WTC11 (cell line): ENCODE measurements around the gene MDM1. TPM values are rescaled to one million over a fixed set of nuclear protein-coding genes. Genes with fewer than 3 reads are reported as not detected.

Source experiments
- ATAC-seq: fragments of 200-7000 bp; cut with Tn5 transposase; 2 replicates; pipeline ENCODE4 v1.10.0; 2021; ENCODE audit warnings: mild to moderate bottlenecking, moderate library complexity
- CTCF ChIA-PET: fragments of 300-600 bp; sonication (Branson Sonifier 250); formaldehyde crosslinking; loops from one replicate; lab custom pipeline; 2021; ENCODE audit warnings: antibody characterized with exemption; lab: Charles Lee
- POLR2A ChIA-PET: fragments of 350-600 bp; sonication (Branson Sonifier 250); formaldehyde crosslinking; loops from one replicate; lab custom pipeline; 2021; ENCODE audit warnings: antibody characterized with exemption; lab: Charles Lee
- DNase-seq: peaks from one replicate; pipeline ENCODE4 v3.0.0; 2021; ENCODE audit warnings: low spot score
- H3K27ac Mint-ChIP-seq: 2 replicates; pipeline ENCODE4 v1.8.0; 2021; ENCODE audit warnings: mixed read lengths
- H3K27me3 Mint-ChIP-seq: 2 replicates; pipeline ENCODE4 v1.8.0; 2021; ENCODE audit warnings: low read depth, mild to moderate bottlenecking, moderate library complexity, mixed read lengths
- H3K36me3 Mint-ChIP-seq: 2 replicates; pipeline ENCODE4 v1.8.0; 2021; ENCODE audit warnings: mixed read lengths
- H3K4me1 Mint-ChIP-seq: 2 replicates; pipeline ENCODE4 v1.8.0; 2022; ENCODE audit warnings: mixed read lengths
- H3K4me3 Mint-ChIP-seq: 2 replicates; pipeline ENCODE4 v1.8.0; 2021; ENCODE audit warnings: mild to moderate bottlenecking, moderate library complexity, mixed read lengths
- H3K9me3 Mint-ChIP-seq: 2 replicates; pipeline ENCODE4 v1.8.0; 2021; ENCODE audit warnings: mixed read lengths
- CREB1 ChIP-seq: sonication (generic); formaldehyde crosslinking; IDR thresholded peaks from 2 replicates; pipeline ENCODE4 v1.8.0; 2023; ENCODE audit warnings: mild to moderate bottlenecking, missing genetic modification reagents
- EMX1 ChIP-seq: fragments of 250-450 bp; sonication (Bioruptor Pico); IDR thresholded peaks from 2 replicates; pipeline ENCODE4 v1.8.0; 2021; ENCODE audit warnings: mild to moderate bottlenecking
- FOXK1 ChIP-seq: sonication (generic); formaldehyde crosslinking; IDR thresholded peaks from 2 replicates; pipeline ENCODE4 v1.8.0; 2022; ENCODE audit warnings: mild to moderate bottlenecking, moderate library complexity, missing genetic modification reagents
- GABPB1 ChIP-seq: sonication (generic); formaldehyde crosslinking; IDR thresholded peaks from 2 replicates; pipeline ENCODE4 v1.8.1; 2023; ENCODE audit warnings: mild to moderate bottlenecking, missing genetic modification reagents
- HMGA2 ChIP-seq: fragments of 250-450 bp; sonication (Bioruptor Pico); IDR thresholded peaks from 2 replicates; pipeline ENCODE4 v1.4.0; 2021; ENCODE audit warnings: mild to moderate bottlenecking, moderate library complexity
- IRF2 ChIP-seq: sonication (generic); formaldehyde crosslinking; IDR thresholded peaks from 2 replicates; pipeline ENCODE4 v1.8.0; 2022; ENCODE audit warnings: low read depth, missing genetic modification reagents, borderline replicate concordance
- JAZF1 ChIP-seq: fragments of 250-450 bp; sonication (Bioruptor Pico); IDR thresholded peaks from 2 replicates; pipeline ENCODE4 v1.9.0; 2021; ENCODE audit warnings: moderate library complexity, mild to moderate bottlenecking, inconsistent platforms
- NFE2L1 ChIP-seq: sonication (generic); formaldehyde crosslinking; IDR thresholded peaks from 2 replicates; pipeline ENCODE4 v1.8.1; 2023; ENCODE audit warnings: missing genetic modification reagents
- NR1H2 ChIP-seq: sonication (generic); formaldehyde crosslinking; IDR thresholded peaks from 2 replicates; pipeline ENCODE4 v1.9.0; 2021; ENCODE audit warnings: mild to moderate bottlenecking, moderate library complexity, missing genetic modification reagents
- NR3C1 ChIP-seq: sonication (generic); formaldehyde crosslinking; conservative IDR thresholded peaks from 2 replicates; pipeline ENCODE4 v1.8.1; 2023; ENCODE audit warnings: low read depth, mild to moderate bottlenecking, missing genetic modification reagents
- PRRX2 ChIP-seq: fragments of 250-450 bp; sonication (Bioruptor Pico); IDR thresholded peaks from 2 replicates; pipeline ENCODE4 v1.8.0; 2021; ENCODE audit warnings: mild to moderate bottlenecking
- RELA ChIP-seq: sonication (generic); formaldehyde crosslinking; IDR thresholded peaks from 2 replicates; pipeline ENCODE4 v1.8.1; 2022; ENCODE audit warnings: missing genetic modification reagents, mild to moderate bottlenecking, borderline replicate concordance
- TEAD1 ChIP-seq: sonication (generic); formaldehyde crosslinking; IDR thresholded peaks from 2 replicates; pipeline ENCODE4 v1.8.0; 2022; ENCODE audit warnings: mild to moderate bottlenecking, missing genetic modification reagents
- ZNF232 ChIP-seq: sonication (generic); formaldehyde crosslinking; IDR thresholded peaks from 2 replicates; pipeline ENCODE4 v1.8.0; 2022; ENCODE audit warnings: mild to moderate bottlenecking, missing genetic modification reagents
- total RNA-seq: library from RNA; stranded (reverse); gene quantifications from 3 replicates; pipeline ENCODE4 v1.2.3, GENCODE V29; 2021
- TF ChIP-seq, protein P1 (sequence below): sonication (generic); formaldehyde crosslinking; IDR thresholded peaks from 2 replicates; pipeline ENCODE4 v1.8.0; 2023; ENCODE audit warnings: mild to moderate bottlenecking, missing genetic modification reagents
- TF ChIP-seq, protein P2 (sequence below): sonication (generic); formaldehyde crosslinking; IDR thresholded peaks from 2 replicates; pipeline ENCODE4 v1.8.1; 2023; ENCODE audit warnings: mild to moderate bottlenecking, missing genetic modification reagents, moderate library complexity
- TF ChIP-seq, protein P3 (sequence below): fragments of 250-450 bp; sonication (Bioruptor Pico); IDR thresholded peaks from 2 replicates; pipeline ENCODE4 v1.9.0; 2021; ENCODE audit warnings: mild to moderate bottlenecking, borderline replicate concordance
- TF ChIP-seq, protein P4 (sequence below): sonication (generic); formaldehyde crosslinking; IDR thresholded peaks from 2 replicates; pipeline ENCODE4 v1.8.0; 2022; ENCODE audit warnings: mild to moderate bottlenecking, missing genetic modification reagents
- TF ChIP-seq, protein P5 (sequence below): sonication (generic); formaldehyde crosslinking; IDR thresholded peaks from 2 replicates; pipeline ENCODE4 v1.8.0; 2023; ENCODE audit warnings: missing genetic modification reagents
- TF ChIP-seq, protein P6 (sequence below): fragments of 200-600 bp; IDR thresholded peaks from 2 replicates; pipeline ENCODE4 v1.8.0; 2022; ENCODE audit warnings: antibody characterized with exemption
- TF ChIP-seq, protein P7 (sequence below): sonication (generic); formaldehyde crosslinking; IDR thresholded peaks from 2 replicates; pipeline ENCODE4 v1.8.0; 2022; ENCODE audit warnings: mild to moderate bottlenecking, missing genetic modification reagents
- TF ChIP-seq, protein P8 (sequence below): fragments of 250-450 bp; sonication (Bioruptor Pico); IDR thresholded peaks from 2 replicates; pipeline ENCODE4 v1.9.0; 2021; ENCODE audit warnings: mild to moderate bottlenecking

The MDM1 gene
- total RNA-seq, 1 experiment from 2014 or later: 9.1 TPM

DNA sequence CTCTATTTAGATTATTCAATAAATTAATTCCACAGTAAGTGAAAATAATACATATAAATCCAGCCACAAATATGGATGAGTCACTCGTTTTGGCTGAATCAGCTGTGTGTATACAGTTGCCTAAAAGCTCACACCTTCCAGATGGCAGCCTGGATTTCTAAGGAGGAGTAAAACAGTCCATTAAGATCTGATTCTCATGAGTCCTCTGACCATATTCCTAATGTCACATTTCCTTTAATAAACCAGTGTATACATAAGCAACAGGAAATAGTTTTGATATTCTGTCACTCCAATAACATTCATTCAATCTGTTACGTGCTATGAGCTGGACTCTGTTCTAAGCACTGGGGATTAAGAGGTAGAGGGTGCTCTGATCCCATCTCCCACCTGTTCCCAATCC is 21.8 kb downstream of the MDM1 start:
- TF ChIP-seq, protein P1, sequence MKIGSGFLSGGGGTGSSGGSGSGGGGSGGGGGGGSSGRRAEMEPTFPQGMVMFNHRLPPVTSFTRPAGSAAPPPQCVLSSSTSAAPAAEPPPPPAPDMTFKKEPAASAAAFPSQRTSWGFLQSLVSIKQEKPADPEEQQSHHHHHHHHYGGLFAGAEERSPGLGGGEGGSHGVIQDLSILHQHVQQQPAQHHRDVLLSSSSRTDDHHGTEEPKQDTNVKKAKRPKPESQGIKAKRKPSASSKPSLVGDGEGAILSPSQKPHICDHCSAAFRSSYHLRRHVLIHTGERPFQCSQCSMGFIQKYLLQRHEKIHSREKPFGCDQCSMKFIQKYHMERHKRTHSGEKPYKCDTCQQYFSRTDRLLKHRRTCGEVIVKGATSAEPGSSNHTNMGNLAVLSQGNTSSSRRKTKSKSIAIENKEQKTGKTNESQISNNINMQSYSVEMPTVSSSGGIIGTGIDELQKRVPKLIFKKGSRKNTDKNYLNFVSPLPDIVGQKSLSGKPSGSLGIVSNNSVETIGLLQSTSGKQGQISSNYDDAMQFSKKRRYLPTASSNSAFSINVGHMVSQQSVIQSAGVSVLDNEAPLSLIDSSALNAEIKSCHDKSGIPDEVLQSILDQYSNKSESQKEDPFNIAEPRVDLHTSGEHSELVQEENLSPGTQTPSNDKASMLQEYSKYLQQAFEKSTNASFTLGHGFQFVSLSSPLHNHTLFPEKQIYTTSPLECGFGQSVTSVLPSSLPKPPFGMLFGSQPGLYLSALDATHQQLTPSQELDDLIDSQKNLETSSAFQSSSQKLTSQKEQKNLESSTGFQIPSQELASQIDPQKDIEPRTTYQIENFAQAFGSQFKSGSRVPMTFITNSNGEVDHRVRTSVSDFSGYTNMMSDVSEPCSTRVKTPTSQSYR (CRISPR knock-in tag): no peak
- TF ChIP-seq CREB1: no peak
- TF ChIP-seq HMGA2: no peak
- no peak for TF ChIP-seq RELA (CRISPR knock-in tag)
- TF ChIP-seq, protein P2, sequence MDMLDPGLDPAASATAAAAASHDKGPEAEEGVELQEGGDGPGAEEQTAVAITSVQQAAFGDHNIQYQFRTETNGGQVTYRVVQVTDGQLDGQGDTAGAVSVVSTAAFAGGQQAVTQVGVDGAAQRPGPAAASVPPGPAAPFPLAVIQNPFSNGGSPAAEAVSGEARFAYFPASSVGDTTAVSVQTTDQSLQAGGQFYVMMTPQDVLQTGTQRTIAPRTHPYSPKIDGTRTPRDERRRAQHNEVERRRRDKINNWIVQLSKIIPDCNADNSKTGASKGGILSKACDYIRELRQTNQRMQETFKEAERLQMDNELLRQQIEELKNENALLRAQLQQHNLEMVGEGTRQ (CRISPR knock-in tag): no peak
- TF ChIP-seq, protein P3, sequence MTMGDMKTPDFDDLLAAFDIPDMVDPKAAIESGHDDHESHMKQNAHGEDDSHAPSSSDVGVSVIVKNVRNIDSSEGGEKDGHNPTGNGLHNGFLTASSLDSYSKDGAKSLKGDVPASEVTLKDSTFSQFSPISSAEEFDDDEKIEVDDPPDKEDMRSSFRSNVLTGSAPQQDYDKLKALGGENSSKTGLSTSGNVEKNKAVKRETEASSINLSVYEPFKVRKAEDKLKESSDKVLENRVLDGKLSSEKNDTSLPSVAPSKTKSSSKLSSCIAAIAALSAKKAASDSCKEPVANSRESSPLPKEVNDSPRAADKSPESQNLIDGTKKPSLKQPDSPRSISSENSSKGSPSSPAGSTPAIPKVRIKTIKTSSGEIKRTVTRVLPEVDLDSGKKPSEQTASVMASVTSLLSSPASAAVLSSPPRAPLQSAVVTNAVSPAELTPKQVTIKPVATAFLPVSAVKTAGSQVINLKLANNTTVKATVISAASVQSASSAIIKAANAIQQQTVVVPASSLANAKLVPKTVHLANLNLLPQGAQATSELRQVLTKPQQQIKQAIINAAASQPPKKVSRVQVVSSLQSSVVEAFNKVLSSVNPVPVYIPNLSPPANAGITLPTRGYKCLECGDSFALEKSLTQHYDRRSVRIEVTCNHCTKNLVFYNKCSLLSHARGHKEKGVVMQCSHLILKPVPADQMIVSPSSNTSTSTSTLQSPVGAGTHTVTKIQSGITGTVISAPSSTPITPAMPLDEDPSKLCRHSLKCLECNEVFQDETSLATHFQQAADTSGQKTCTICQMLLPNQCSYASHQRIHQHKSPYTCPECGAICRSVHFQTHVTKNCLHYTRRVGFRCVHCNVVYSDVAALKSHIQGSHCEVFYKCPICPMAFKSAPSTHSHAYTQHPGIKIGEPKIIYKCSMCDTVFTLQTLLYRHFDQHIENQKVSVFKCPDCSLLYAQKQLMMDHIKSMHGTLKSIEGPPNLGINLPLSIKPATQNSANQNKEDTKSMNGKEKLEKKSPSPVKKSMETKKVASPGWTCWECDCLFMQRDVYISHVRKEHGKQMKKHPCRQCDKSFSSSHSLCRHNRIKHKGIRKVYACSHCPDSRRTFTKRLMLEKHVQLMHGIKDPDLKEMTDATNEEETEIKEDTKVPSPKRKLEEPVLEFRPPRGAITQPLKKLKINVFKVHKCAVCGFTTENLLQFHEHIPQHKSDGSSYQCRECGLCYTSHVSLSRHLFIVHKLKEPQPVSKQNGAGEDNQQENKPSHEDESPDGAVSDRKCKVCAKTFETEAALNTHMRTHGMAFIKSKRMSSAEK (CRISPR knock-in tag): no peak
- no peak for TF ChIP-seq NFE2L1 (CRISPR knock-in tag)
- no peak for TF ChIP-seq NR1H2 (CRISPR knock-in tag)
- TF ChIP-seq, protein P4, sequence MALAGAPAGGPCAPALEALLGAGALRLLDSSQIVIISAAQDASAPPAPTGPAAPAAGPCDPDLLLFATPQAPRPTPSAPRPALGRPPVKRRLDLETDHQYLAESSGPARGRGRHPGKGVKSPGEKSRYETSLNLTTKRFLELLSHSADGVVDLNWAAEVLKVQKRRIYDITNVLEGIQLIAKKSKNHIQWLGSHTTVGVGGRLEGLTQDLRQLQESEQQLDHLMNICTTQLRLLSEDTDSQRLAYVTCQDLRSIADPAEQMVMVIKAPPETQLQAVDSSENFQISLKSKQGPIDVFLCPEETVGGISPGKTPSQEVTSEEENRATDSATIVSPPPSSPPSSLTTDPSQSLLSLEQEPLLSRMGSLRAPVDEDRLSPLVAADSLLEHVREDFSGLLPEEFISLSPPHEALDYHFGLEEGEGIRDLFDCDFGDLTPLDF: no peak
- no peak for TF ChIP-seq EMX1 (CRISPR knock-in tag)
- TF ChIP-seq, protein P5, sequence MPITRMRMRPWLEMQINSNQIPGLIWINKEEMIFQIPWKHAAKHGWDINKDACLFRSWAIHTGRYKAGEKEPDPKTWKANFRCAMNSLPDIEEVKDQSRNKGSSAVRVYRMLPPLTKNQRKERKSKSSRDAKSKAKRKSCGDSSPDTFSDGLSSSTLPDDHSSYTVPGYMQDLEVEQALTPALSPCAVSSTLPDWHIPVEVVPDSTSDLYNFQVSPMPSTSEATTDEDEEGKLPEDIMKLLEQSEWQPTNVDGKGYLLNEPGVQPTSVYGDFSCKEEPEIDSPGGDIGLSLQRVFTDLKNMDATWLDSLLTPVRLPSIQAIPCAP: no peak
- TF ChIP-seq, protein P6, sequence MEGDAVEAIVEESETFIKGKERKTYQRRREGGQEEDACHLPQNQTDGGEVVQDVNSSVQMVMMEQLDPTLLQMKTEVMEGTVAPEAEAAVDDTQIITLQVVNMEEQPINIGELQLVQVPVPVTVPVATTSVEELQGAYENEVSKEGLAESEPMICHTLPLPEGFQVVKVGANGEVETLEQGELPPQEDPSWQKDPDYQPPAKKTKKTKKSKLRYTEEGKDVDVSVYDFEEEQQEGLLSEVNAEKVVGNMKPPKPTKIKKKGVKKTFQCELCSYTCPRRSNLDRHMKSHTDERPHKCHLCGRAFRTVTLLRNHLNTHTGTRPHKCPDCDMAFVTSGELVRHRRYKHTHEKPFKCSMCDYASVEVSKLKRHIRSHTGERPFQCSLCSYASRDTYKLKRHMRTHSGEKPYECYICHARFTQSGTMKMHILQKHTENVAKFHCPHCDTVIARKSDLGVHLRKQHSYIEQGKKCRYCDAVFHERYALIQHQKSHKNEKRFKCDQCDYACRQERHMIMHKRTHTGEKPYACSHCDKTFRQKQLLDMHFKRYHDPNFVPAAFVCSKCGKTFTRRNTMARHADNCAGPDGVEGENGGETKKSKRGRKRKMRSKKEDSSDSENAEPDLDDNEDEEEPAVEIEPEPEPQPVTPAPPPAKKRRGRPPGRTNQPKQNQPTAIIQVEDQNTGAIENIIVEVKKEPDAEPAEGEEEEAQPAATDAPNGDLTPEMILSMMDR: no peak
- TF ChIP-seq, all 79 proteins: peak for 0
- no peak overlapping the region for H3K27ac Mint-ChIP-seq
- H3K27me3 Mint-ChIP-seq: no peaks in the 10 kb centered on the region
- H3K4me1 Mint-ChIP-seq: no peaks in the 10 kb centered on the region
- POLR2A ChIA-PET: no interaction called here
- CTCF ChIA-PET: no interaction called here
- no peak overlapping the region for H3K4me3 Mint-ChIP-seq
- H3K36me3 Mint-ChIP-seq: peaks cover 13% of the 10 kb centered on the region
- ATAC-seq (no peak), DNase-seq (no peak)
- H3K9me3 Mint-ChIP-seq: no peaks in the 10 kb centered on the region

DNA sequence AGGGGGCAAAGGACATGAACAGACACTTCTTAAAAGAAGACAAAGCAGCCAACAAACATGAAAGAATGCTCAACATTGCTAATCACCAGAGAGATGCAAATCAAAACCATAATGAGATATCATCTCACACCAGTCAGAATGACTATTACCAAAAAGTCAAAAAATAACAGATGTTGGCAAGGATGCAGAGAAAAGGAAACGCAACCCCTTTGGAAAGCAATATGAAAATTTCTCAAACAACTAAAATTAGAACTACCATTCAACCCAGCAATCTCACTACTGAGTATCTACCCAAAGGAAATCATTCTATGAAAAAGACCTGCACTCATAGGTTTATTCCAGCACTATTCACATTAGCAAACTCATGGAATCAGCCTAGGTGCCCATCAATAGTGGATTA is 25.6 kb downstream of the MDM1 start:
- ChIA-PET CTCF (no interaction called here), POLR2A (no interaction called here)
- no peak for ATAC-seq
- Mint-ChIP-seq H3K27ac (no peak overlapping the region), H3K36me3 (peaks cover 7% of the 10 kb centered on the region; the same call in 1 of the 2 replicates), H3K4me3 (no peak overlapping the region), H3K4me1 (no peaks in the 10 kb centered on the region), H3K9me3 (no peaks in the 10 kb centered on the region), H3K27me3 (no peaks in the 10 kb centered on the region)
- TF ChIP-seq TEAD1 (CRISPR knock-in tag) (no peak), IRF2 (CRISPR knock-in tag) (no peak), FOXK1 (CRISPR knock-in tag) (no peak), PRRX2 (no peak), ZNF232 (CRISPR knock-in tag) (no peak), JAZF1 (CRISPR knock-in tag) (no peak), GABPB1 (no peak), NR3C1 (CRISPR knock-in tag) (no peak)
- TF ChIP-seq, protein P7, sequence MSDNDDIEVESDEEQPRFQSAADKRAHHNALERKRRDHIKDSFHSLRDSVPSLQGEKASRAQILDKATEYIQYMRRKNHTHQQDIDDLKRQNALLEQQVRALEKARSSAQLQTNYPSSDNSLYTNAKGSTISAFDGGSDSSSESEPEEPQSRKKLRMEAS (CRISPR knock-in tag): no peak
- TF ChIP-seq, protein P8, sequence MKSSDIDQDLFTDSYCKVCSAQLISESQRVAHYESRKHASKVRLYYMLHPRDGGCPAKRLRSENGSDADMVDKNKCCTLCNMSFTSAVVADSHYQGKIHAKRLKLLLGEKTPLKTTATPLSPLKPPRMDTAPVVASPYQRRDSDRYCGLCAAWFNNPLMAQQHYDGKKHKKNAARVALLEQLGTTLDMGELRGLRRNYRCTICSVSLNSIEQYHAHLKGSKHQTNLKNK (CRISPR knock-in tag): no peak
- DNase-seq: no peak
